ENCODE data around the gene BRD3. TPM values are rescaled to one million over a fixed set of nuclear protein-coding genes. Genes with fewer than 3 reads are reported as not detected.

BRD3 gene
- total RNA-seq, 1 experiment from 2014 or later = 40.7 TPM

- no peak for TF ChIP-seq SP1 (IDR thresholded peaks at IDR 0.05; ENCODE audit: low read depth)
- no peak for TF ChIP-seq EGR1 (IDR thresholded peaks at IDR 0.05; ENCODE audit: low read depth)
Observed at GRCh38 chr9:134047868-134048581, 19.8 kb downstream of the BRD3 start (continued).

GRCh38 chr9:134046894-134047681 is 20.7 kb downstream of the BRD3 start:
- ChIA-PET POLR2A (no interaction called here), CTCF (no interaction called here), RAD21 (ENCODE audit: low non-redundant PET in 1 of 2, low total read pairs in 2 of 2, uncharacterized antibody in 2 of 2, unreplicated experiment in 2 of 2) (no interaction called here)
- Histone ChIP-seq H3K9ac (ENCODE audit: low read length) (no peak overlapping the region), H3K4me1 (ENCODE audit: control insufficient read depth in 1 of 2, insufficient read depth in 2 of 2, low read length in 2 of 2) (no peaks in the 10 kb centered on the region), H3K4me3 (replicated peaks in 1 of 2; ENCODE audit: low read depth in 1 of 2, low read length in 2 of 2) (no peak overlapping the region), H3K36me3 (ENCODE audit: control insufficient read depth in 1 of 2, insufficient read depth in 2 of 2, low read length in 2 of 2) (peaks cover 7 to 14% of the 10 kb centered on the region in 2 experiments; a peak in 2 of 4 replicates), H4K20me1 (ENCODE audit: insufficient read depth) (no peaks in the 10 kb centered on the region), H3K27ac (ENCODE audit: low read depth, low read length) (no peak overlapping the region), H3K79me2 (ENCODE audit: insufficient read depth, low read length) (no peaks in the 10 kb centered on the region), H3K27me3 (ENCODE audit: insufficient read depth, low read length) (no peaks in the 10 kb centered on the region), H3K4me2 (ENCODE audit: low read length) (no peak overlapping the region), H2AFZ (ENCODE audit: low read depth, low read length, poor library complexity, severe bottlenecking) (no peak overlapping the region), H3K9me2 (ENCODE audit: insufficient read depth) (no peaks in the 10 kb centered on the region), H3K9me3 (ENCODE audit: control insufficient read depth in 1 of 2, insufficient read depth in 1 of 2, low read depth in 1 of 2, low read length in 2 of 2) (no peaks in the 10 kb centered on the region)
- no TSS peak for BruUV-seq (replicated peaks)
- ATAC-seq = no peak
- TF ChIP-seq ZBTB33 (IDR thresholded peaks at IDR 0.05; ENCODE audit: extremely low read depth, insufficient replicate concordance, low read length) (no peak), FOSL1 (IDR thresholded peaks at IDR 0.05; ENCODE audit: low read depth) (no peak), EZH2phosphoT487 (IDR thresholded peaks at IDR 0.05; ENCODE audit: borderline replicate concordance) (no peak), SRF (IDR thresholded peaks at IDR 0.05; ENCODE audit: low read depth) (no peak), RAD21 (IDR thresholded peaks at IDR 0.05; ENCODE audit: low read depth) (no peak), ATF3 (IDR thresholded peaks at IDR 0.05) (no peak), ZFX (IDR thresholded peaks at IDR 0.05) (no peak), REST (IDR thresholded peaks at IDR 0.05; ENCODE audit: low read depth) (no peak), TCF7L2 (IDR thresholded peaks at IDR 0.05; ENCODE audit: borderline replicate concordance, extremely low read depth, insufficient read depth, insufficient read length) (no peak)
- DNase-seq (ENCODE audit: low read depth, low spot score) = no peak
- intact Hi-C loops (cut with micrococcal nuclease) = no loop called here

Data from HCT116 (cell line).